Measurements from ENCODE around the gene CHCHD10.
A peak's percentile ranks its signal among the peaks of the same experiment; 100 is the strongest.

Gene CHCHD10

GRCh38 chr22:23787600-23787896 lies 19.8 kb upstream of the CHCHD10 start:
- no peak for DNase-seq (ENCODE audit: low read depth in 2 of 2)

- peak; percentile 83 to 85 for DNase-seq (ENCODE audit: low read depth in 2 of 2)
These were observed 19.2 kb upstream of the CHCHD10 start, which contains the start of gene SMARCB1 for GRCh38 chr22:23786752-23787599. SMARCB1 (plus strand) TSS chr22:23786966; CDS start chr22:23787170, 204 bp downstream.

GRCh38 chr22:23786261-23786710 lies 18.5 kb upstream of the CHCHD10 start:
- no peak for DNase-seq (ENCODE audit: low read depth in 2 of 2)

GRCh38 chr22:23784215-23784732 lies 16.5 kb upstream of the CHCHD10 start:
- no peak for DNase-seq (ENCODE audit: low read depth in 2 of 2)

GRCh38 chr22:23783265-23784150 lies 15.7 kb upstream of the CHCHD10 start:
- no peak for DNase-seq (ENCODE audit: low read depth in 2 of 2)

- DNase-seq (ENCODE audit: low read depth in 2 of 2) = no peak
These were observed 14.9 kb upstream of the CHCHD10 start for GRCh38 chr22:23782703-23783102.

- no peak for DNase-seq (ENCODE audit: low read depth in 2 of 2)
These were observed 14.5 kb upstream of the CHCHD10 start for GRCh38 chr22:23782252-23782651.

GRCh38 chr22:23781511-23782183 lies 13.9 kb upstream of the CHCHD10 start:
- no peak for DNase-seq (ENCODE audit: low read depth in 2 of 2)

GRCh38 chr22:23781065-23781464 lies 13.3 kb upstream of the CHCHD10 start:
- DNase-seq (ENCODE audit: low read depth in 2 of 2) = no peak

- no peak for DNase-seq (ENCODE audit: low read depth in 2 of 2)
These were observed 12.5 kb upstream of the CHCHD10 start for GRCh38 chr22:23780146-23780748.

GRCh38 chr22:23779731-23780130 lies 12.0 kb upstream of the CHCHD10 start:
- DNase-seq (ENCODE audit: low read depth in 2 of 2) = no peak

- DNase-seq (ENCODE audit: low read depth in 2 of 2) = no peak
These were observed 11.3 kb upstream of the CHCHD10 start for GRCh38 chr22:23779083-23779482.

GRCh38 chr22:23778577-23778900 lies 10.8 kb upstream of the CHCHD10 start:
- no peak for DNase-seq (ENCODE audit: low read depth in 2 of 2)

- no peak for DNase-seq (ENCODE audit: low read depth in 2 of 2)
These were observed 10.2 kb upstream of the CHCHD10 start for GRCh38 chr22:23777776-23778576.

GRCh38 chr22:23775779-23776375 lies 8.1 kb upstream of the CHCHD10 start:
- DNase-seq (ENCODE audit: low read depth in 2 of 2) = no peak

- no peak for DNase-seq (ENCODE audit: low read depth in 2 of 2)
These were observed 7.2 kb upstream of the CHCHD10 start for GRCh38 chr22:23774922-23775436.

GRCh38 chr22:23774114-23774921 lies 6.5 kb upstream of the CHCHD10 start:
- DNase-seq (ENCODE audit: low read depth in 2 of 2) = no peak

GRCh38 chr22:23773483-23774113 lies 5.8 kb upstream of the CHCHD10 start:
- DNase-seq (ENCODE audit: low read depth in 2 of 2) = no peak
